COLO829 (cell line): ENCODE measurements around the gene PFN3.

Experiments
- DNase-seq: peaks from one replicate; pipeline ENCODE4 v3.0.0; 2012; ENCODE audit warnings: low spot score

PFN3 gene

GRCh38 chr5:177437623-177438022, 37.2 kb upstream of the PFN3 start:
- no peak for DNase-seq

- DNase-seq, result no peak
These were observed 35.5 kb upstream of the PFN3 start for GRCh38 chr5:177435847-177436536.

GRCh38 chr5:177434942-177435738, 34.7 kb upstream of the PFN3 start:
- DNase-seq, result no peak

- no peak for DNase-seq
These were observed 34.0 kb upstream of the PFN3 start for GRCh38 chr5:177434437-177434836.

GRCh38 chr5:177433658-177434217, 33.3 kb upstream of the PFN3 start:
- no peak for DNase-seq

GRCh38 chr5:177432839-177433657, 32.6 kb upstream of the PFN3 start:
- DNase-seq, result no peak

GRCh38 chr5:177432143-177432838, 31.8 kb upstream of the PFN3 start:
- no peak for DNase-seq

GRCh38 chr5:177431317-177432142, 31.1 kb upstream of the PFN3 start:
- no peak for DNase-seq

- no peak for DNase-seq
These were observed 30.5 kb upstream of the PFN3 start for GRCh38 chr5:177430972-177431316.

- DNase-seq, result no peak
These were observed 29.9 kb upstream of the PFN3 start for GRCh38 chr5:177430140-177430951.

GRCh38 chr5:177429248-177430040, 29.0 kb upstream of the PFN3 start:
- no peak for DNase-seq

- no peak for DNase-seq
These were observed 28.2 kb upstream of the PFN3 start for GRCh38 chr5:177428574-177429217.

- DNase-seq, result no peak
These were observed 27.6 kb upstream of the PFN3 start for GRCh38 chr5:177427919-177428573.

GRCh38 chr5:177427211-177427822, 26.9 kb upstream of the PFN3 start:
- no peak for DNase-seq

GRCh38 chr5:177426566-177427210, 26.2 kb upstream of the PFN3 start, which contains the start of gene GRK6:
GRK6 (plus strand) TSS chr5:177426676; CDS start chr5:177426846, 170 bp downstream.
- DNase-seq, result no peak

- peak; percentile 98 for DNase-seq
These were observed 25.5 kb upstream of the PFN3 start for GRCh38 chr5:177425801-177426565.
